Adipocyte (in vitro differentiated cells): ENCODE results near the gene PVALEF.

Experiments used
- DNase-seq: peaks from one replicate; pipeline ENCODE4 v3.0.0-alpha.2; 2015; ENCODE audit warnings: low read depth
- H3K27me3 ChIP-seq: replicated peaks from 2 replicates; pipeline ENCODE4 v1.7.0; 2013; ENCODE audit warnings: mild to moderate bottlenecking, low read length, moderate library complexity; ENCODE audit not compliant: control insufficient read depth, insufficient read depth
- H3K36me3 ChIP-seq: 2 replicates; pipeline ENCODE4 v1.7.0; 2013; ENCODE audit warnings: low read length, mild to moderate bottlenecking, moderate library complexity; ENCODE audit not compliant: control insufficient read depth, insufficient read depth, severe bottlenecking
- H3K4me1 ChIP-seq: 2 replicates; pipeline ENCODE4 v1.7.0; 2013; ENCODE audit warnings: mild to moderate bottlenecking, low read length, moderate library complexity; ENCODE audit not compliant: control insufficient read depth, insufficient read depth
- H3K4me3 ChIP-seq: 2 replicates; pipeline ENCODE4 v1.7.0; 2013; ENCODE audit warnings: mild to moderate bottlenecking, low read length, moderate library complexity
- H3K9ac ChIP-seq: 2 replicates; pipeline ENCODE4 v1.7.0; 2013; ENCODE audit warnings: mild to moderate bottlenecking, low read length, moderate library complexity
- H3K9me3 ChIP-seq: 2 replicates; pipeline ENCODE4 v1.7.0; 2013; ENCODE audit warnings: mild to moderate bottlenecking, low read length, moderate library complexity; ENCODE audit not compliant: control insufficient read depth

PVALEF gene

GRCh38 chr17:81160306-81160705 is 5.0 kb upstream of the PVALEF start:
- H3K9me3 ChIP-seq = no peaks in the 10 kb centered on the region
- H3K4me3 ChIP-seq = no peak overlapping the region
- H3K36me3 ChIP-seq = no peaks in the 10 kb centered on the region
- no peaks in the 10 kb centered on the region for H3K4me1 ChIP-seq
- DNase-seq = no peak
- H3K9ac ChIP-seq = no peak overlapping the region
- peaks cover 51% of the 10 kb centered on the region for H3K27me3 ChIP-seq

DNA sequence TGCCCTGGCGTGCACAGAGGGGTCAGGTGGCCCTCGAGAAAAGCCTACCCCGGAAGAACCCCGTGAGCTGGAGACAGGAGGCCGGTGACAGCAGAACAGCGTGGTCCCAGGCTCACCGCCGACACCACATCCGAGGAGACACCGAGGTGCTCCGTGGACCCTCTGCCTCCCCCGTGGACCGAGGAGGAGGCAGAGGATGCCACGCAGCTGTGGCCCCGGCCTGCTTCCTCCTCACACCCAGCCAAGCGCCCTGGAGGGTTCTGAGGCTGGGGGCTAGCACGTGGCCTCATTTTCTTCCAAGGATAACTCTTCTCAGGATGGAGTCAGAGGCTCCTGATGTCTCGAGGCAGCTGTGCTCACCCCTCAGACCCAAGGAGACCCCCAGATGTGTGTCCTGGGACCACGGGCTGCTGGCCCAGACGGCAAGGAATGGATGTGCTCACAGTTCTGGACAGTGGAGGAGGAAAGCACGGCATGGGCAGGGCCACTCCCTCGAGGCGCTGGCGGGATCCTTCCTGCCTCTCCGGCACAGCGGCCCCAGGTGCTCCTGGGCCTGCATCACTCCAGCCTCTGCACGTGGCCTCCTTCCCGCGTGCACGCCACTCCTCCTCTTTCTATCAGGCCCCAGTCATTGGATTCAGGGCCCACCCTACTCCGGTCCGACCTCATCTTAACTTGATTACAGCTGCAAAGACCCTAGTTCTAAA is 4.4 kb upstream of the PVALEF start:
- no peak overlapping the region for H3K9ac ChIP-seq

GRCh38 chr17:81161536-81161935 is 3.8 kb upstream of the PVALEF start:
- Histone ChIP-seq H3K27me3 (peaks cover 57% of the 10 kb centered on the region), H3K9ac (no peak overlapping the region), H3K4me3 (no peak overlapping the region), H3K9me3 (no peaks in the 10 kb centered on the region), H3K4me1 (no peaks in the 10 kb centered on the region), H3K36me3 (no peaks in the 10 kb centered on the region)
- DNase-seq = no peak

More for the DNA sequence above, 4.4 kb upstream of the PVALEF start:
- DNase-seq = no peak
- peaks cover 56% of the 10 kb centered on the region for H3K27me3 ChIP-seq
- no peak overlapping the region for H3K4me3 ChIP-seq
- H3K4me1 ChIP-seq = no peaks in the 10 kb centered on the region
- H3K36me3 ChIP-seq = no peaks in the 10 kb centered on the region
- H3K9me3 ChIP-seq = no peaks in the 10 kb centered on the region

DNA sequence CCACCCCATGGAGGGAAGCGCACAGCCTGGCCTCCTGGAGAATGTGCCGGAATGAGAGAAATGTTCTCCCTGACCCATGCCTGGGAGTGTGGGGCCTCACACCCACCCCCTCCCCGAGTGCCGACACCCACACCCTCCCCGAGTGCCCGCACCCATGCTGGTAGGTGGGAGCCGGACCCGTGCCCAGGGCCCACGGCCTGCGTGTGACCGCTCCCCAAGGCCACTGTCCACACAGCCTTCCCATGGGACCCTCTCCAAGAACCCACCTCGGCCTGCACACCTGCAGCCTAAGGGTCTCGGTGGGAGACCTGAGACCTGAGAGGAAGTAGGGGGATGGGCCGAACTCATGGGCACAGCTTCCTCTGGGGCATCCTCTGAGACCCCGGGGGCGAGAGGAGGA is 3.3 kb upstream of the PVALEF start:
- no peaks in the 10 kb centered on the region for H3K4me1 ChIP-seq
- H3K27me3 ChIP-seq = peaks cover 62% of the 10 kb centered on the region
- H3K36me3 ChIP-seq = no peaks in the 10 kb centered on the region
- H3K9ac ChIP-seq = no peak overlapping the region
- no peaks in the 10 kb centered on the region for H3K9me3 ChIP-seq
- no peak overlapping the region for H3K4me3 ChIP-seq
- no peak for DNase-seq

DNA sequence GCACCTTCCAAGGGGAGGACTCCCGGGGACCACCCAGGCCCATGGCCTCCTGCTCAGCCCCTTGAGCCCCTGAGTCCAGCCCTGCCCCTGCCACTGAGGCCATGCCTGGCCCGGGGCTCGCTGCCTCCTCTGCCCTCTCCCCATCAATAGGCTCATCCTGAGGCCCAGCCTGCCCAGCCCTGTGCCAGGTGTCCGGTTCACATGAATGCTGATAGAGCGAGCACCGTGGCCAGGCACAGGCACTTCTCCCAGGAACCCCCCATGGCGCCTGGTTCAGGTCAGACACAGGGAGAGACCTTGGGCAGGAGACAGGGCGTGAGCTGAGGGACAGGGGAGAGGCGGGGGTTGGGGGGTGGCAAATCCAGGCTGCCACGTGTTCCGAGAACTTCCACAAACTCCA is 2.8 kb upstream of the PVALEF start:
- Histone ChIP-seq H3K9me3 (no peaks in the 10 kb centered on the region), H3K4me1 (no peaks in the 10 kb centered on the region), H3K4me3 (no peak overlapping the region), H3K9ac (no peak overlapping the region), H3K27me3 (peaks cover 67% of the 10 kb centered on the region), H3K36me3 (no peaks in the 10 kb centered on the region)
- no peak for DNase-seq

- peaks cover 72% of the 10 kb centered on the region for H3K27me3 ChIP-seq
- H3K36me3 ChIP-seq = no peaks in the 10 kb centered on the region
- H3K4me1 ChIP-seq = no peaks in the 10 kb centered on the region
- no peaks in the 10 kb centered on the region for H3K9me3 ChIP-seq
- H3K9ac ChIP-seq = no peak overlapping the region
- no peak overlapping the region for H3K4me3 ChIP-seq
- DNase-seq = no peak
These were observed 2.1 kb upstream of the PVALEF start for GRCh38 chr17:81163051-81163695.

DNA sequence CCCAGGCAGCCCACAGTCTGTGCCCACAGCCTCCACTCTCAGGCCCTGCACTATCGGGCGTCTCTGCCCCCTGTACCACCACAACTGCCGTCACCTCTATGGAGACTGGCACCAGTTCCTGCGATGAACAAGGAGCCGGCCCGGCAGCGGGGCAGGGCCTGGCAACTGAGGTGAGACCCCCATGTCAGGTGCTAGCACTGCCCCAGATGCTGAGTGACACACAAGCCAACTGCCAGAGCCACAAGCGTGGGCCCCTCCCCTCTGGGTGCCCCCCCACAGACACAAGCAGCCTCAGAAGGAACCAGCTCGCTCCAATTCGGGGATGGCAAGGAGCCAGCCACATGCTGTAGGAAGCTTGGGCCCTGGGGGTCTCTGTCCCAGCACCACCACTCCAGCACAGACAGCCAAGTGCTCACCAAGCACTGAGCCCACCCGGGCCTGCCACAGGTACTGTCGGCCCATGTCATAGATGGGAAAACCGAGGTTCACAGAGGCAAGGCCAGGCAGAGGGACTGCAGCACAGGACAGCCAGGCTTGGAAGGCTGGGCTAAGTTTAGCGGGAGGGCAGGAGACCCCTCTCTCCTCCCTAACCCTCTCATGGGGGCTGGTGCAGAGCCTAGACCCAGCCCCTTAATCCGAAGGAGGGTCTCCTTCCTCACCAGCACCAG is 1.5 kb upstream of the PVALEF start:
- DNase-seq = no peak
- Histone ChIP-seq H3K9me3 (no peaks in the 10 kb centered on the region), H3K9ac (no peak overlapping the region), H3K4me3 (no peak overlapping the region), H3K36me3 (no peaks in the 10 kb centered on the region), H3K4me1 (no peaks in the 10 kb centered on the region), H3K27me3 (peaks cover 69% of the 10 kb centered on the region)

DNA sequence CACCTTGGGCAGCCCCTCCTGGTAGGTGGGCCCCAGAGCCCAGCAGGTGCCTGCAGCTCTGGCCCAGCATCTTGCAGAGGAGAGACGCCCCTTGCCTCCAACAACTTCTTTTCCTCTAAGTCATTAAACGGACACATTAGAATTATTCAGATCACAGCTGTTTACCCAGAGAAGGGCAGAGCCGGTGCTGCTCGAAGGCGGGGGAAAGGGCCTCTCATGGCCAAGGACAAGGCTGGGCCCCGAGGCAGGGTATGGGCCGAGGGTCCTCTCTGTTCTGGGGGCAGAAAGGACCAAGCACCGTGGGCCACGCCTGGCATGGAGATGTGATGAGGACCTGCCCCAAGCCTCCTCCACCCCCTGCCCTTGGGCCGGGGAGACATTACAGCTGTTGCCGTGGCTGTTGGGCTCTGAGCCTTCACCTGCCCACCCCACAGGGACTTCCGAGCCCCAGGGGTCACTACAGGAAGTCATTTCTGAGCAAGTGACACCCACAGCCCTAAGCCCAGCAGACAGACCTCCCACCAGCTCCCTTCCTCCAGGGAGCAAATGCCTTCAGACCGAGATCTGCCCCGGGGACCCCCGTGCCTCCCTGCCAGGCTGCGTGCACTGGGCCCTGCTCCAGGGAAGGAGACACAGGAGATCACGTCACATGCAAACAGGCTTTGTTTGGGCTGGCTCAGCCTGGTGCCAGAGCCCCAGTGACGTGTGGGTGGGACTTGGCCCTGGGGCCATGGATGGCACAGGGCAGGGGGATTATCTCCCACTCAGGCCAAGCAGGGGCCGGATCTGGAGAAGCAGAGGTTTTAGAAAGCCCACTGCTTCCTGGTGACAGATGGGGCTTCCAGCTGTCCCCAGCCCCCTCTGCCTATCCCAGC is 699 bp upstream of the PVALEF start:
- no peaks in the 10 kb centered on the region for H3K9me3 ChIP-seq
- H3K4me3 ChIP-seq = no peak overlapping the region
- no peaks in the 10 kb centered on the region for H3K36me3 ChIP-seq
- H3K4me1 ChIP-seq = no peaks in the 10 kb centered on the region
- DNase-seq = no peak
- H3K27me3 ChIP-seq = peaks cover 61% of the 10 kb centered on the region
- no peak overlapping the region for H3K9ac ChIP-seq

GRCh38 chr17:81166033-81166492 is 756 bp downstream of the PVALEF start, which contains the start of gene AATK:
Gene AATK (minus strand): TSS chr17:81166221. CDS start chr17:81165992, 229 bp downstream.
- Histone ChIP-seq H3K9ac (no peak within 1 kb of the TSS), H3K4me3 (no peak within 1 kb of the TSS), H3K27me3 (peaks cover 59% of the 10 kb centered on the region), H3K9me3 (no peaks in the 10 kb centered on the region), H3K36me3 (no peaks in the 10 kb centered on the region), H3K4me1 (no peaks in the 10 kb centered on the region)
- DNase-seq = peak; percentile 37

- Histone ChIP-seq H3K4me3 (no peak overlapping the region), H3K9me3 (no peaks in the 10 kb centered on the region), H3K36me3 (no peaks in the 10 kb centered on the region), H3K27me3 (peaks cover 52% of the 10 kb centered on the region), H3K9ac (no peak overlapping the region), H3K4me1 (peaks cover 5% of the 10 kb centered on the region)
- DNase-seq = no peak
These were observed 1.9 kb downstream of the PVALEF start for GRCh38 chr17:81167194-81167524.

GRCh38 chr17:81167638-81168037 is 2.3 kb downstream of the PVALEF start:
- Histone ChIP-seq H3K4me3 (no peak overlapping the region), H3K9me3 (no peaks in the 10 kb centered on the region), H3K36me3 (no peaks in the 10 kb centered on the region), H3K4me1 (peaks cover 5% of the 10 kb centered on the region), H3K27me3 (peaks cover 49% of the 10 kb centered on the region), H3K9ac (no peak overlapping the region)
- DNase-seq = no peak
